ENCODE data around the gene CCDC60.

- no peak for TF ChIP-seq CTCF (IDR thresholded peaks at IDR 0.05 in 4 of 5, conservative IDR thresholded peaks at IDR 0.05 in 1 of 5)
- TF ChIP-seq POLR2A (IDR thresholded peaks at IDR 0.05) = no peak
These were observed 34.6 kb downstream of the CCDC60 start for GRCh38 chr12:119369161-119369560.

Data from gastrocnemius medialis (tissue), 4 donors.